Activated naive CD4-positive, alpha-beta T cell treated with anti-CD3 and anti-CD28 coated beads, Interleukin-2, amount 50 U/mL, for 72 hours (primary cell): ENCODE measurements around the gene ZNF724. TPM values are rescaled to one million over a fixed set of nuclear protein-coding genes. Genes with fewer than 3 reads are reported as not detected.
"Not testable (repeated sequence)": the region's sequence is repeated elsewhere in the genome, so short reads cannot be mapped to it uniquely, and the experiment has no call there.

Experiments used
- ATAC-seq, 2 donors: fragments of 150-1000 bp; cut with Tn5 transposase; 2 replicates each; pipeline ENCODE4 v1.10.0; 2021; ENCODE audit warnings: mild to moderate bottlenecking in 2 of 2, moderate library complexity in 2 of 2
- DNase-seq, 2 donors: peaks; one replicate each; pipeline ENCODE4 v3.0.0; 2021 to 2022; ENCODE audit warnings: low spot score in 2 of 2
- H3K27ac Mint-ChIP-seq, 2 donors: one replicate each; pipeline ENCODE4 v1.8.0; 2022; ENCODE audit warnings: mild to moderate bottlenecking in 2 of 2, mixed read lengths in 2 of 2
- H3K36me3 Mint-ChIP-seq, 2 donors: one replicate each; pipeline ENCODE4 v1.8.0; 2022; ENCODE audit warnings: mixed read lengths in 2 of 2
- H3K9me3 Mint-ChIP-seq, 2 donors: one replicate each; pipeline ENCODE4 v1.8.0; 2022; ENCODE audit warnings: mixed read lengths in 2 of 2
- total RNA-seq, 2 donors: library from RNA; stranded (reverse); gene quantifications; one replicate each; pipeline ENCODE4 v1.2.3, GENCODE V29; 2022

ZNF724 gene
- 10 to 100 TPM; 13.4 to 20.4 TPM for total RNA-seq

- H3K9me3 Mint-ChIP-seq, result no peaks in the 10 kb centered on the region
- peak within 1 kb of the TSS; percentile 89 to 96 for H3K27ac Mint-ChIP-seq
- ATAC-seq (peak; percentile 99), DNase-seq (peak; percentile 80 to 93)
- peaks cover 13 to 36% of the 10 kb centered on the region in 2 donors for H3K36me3 Mint-ChIP-seq
Observed at GRCh38 chr19:23249911-23250649, at the start of gene ZNF724. Gene ZNF724 (minus strand): TSS chr19:23250394. CDS start chr19:23250242, 152 bp downstream.

GRCh38 chr19:23294141-23294540, 43.9 kb upstream of the ZNF724 start:
- no peak overlapping the region for H3K27ac Mint-ChIP-seq
- no peak for DNase-seq
- peaks cover 0 to 12% of the 10 kb centered on the region in 2 donors for H3K36me3 Mint-ChIP-seq
- no peak for ATAC-seq
- peaks cover 11 to 16% of the 10 kb centered on the region in 2 donors for H3K9me3 Mint-ChIP-seq

DNA sequence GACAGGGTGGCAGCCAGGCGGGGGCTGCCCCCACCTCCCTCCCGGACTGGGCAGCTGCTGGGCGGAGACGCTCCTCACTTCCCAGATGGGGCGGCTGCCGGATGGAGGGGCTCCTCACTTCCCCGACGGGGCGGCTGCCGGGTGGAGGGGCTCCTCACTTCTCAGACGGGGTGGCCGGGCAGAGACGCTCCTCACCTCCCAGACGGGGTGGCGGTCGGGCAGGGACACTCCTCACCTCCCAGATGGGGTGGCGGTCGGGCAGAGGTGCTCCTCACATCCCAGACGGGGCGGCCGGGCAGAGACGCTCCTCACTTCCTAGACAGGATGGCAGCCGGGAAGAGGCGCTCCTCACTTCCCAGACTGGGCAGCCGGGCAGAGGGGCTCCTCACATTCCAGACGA, 39.8 kb upstream of the ZNF724 start:
- Mint-ChIP-seq H3K36me3 (peaks cover 14 to 20% of the 10 kb centered on the region in 2 donors), H3K9me3 (peaks cover 19 to 25% of the 10 kb centered on the region in 2 donors)
- DNase-seq, ATAC-seq, H3K27ac Mint-ChIP-seq: not testable (repeated sequence)

DNA sequence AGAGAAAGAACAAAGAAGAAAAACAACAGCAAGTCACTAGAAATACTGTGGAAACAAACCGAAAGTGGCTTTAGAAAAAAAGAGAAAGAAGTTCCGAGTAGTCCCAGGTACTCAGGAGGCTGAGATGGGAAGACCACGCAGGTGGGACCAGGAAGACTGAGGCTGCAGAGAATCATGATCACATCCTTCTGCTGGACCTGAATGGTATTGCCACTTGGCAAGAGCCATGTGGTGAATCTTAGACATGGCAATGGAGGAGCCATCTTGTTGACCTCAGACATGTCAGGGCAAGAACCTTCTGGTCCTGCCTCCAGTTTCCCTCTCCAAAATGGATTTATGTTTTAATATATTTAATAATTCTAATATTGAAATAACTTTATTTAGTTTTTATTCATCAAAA, 37.4 kb upstream of the ZNF724 start:
- Mint-ChIP-seq H3K36me3 (peaks cover 15 to 20% of the 10 kb centered on the region in 2 donors), H3K9me3 (peaks cover 19 to 25% of the 10 kb centered on the region in 2 donors), H3K27ac (no peak overlapping the region)
- ATAC-seq, result peak in 1 of 2 donors; percentile 20
- no peak for DNase-seq

- ATAC-seq (peak; percentile 41 to 54), DNase-seq (no peak)
- H3K36me3 Mint-ChIP-seq, result peaks cover 15 to 20% of the 10 kb centered on the region in 2 donors
- H3K9me3 Mint-ChIP-seq, result peaks cover 19 to 32% of the 10 kb centered on the region in 2 donors
- H3K27ac Mint-ChIP-seq, result no peak overlapping the region
Observed at GRCh38 chr19:23286477-23286876, 36.3 kb upstream of the ZNF724 start.

GRCh38 chr19:23285948-23286347, 35.8 kb upstream of the ZNF724 start:
- no peak for DNase-seq
- H3K9me3 Mint-ChIP-seq, result peaks cover 19 to 32% of the 10 kb centered on the region in 2 donors
- H3K36me3 Mint-ChIP-seq, result peaks cover 15 to 20% of the 10 kb centered on the region in 2 donors
- ATAC-seq, result no peak
- no peak overlapping the region for H3K27ac Mint-ChIP-seq

GRCh38 chr19:23285326-23285725, 35.1 kb upstream of the ZNF724 start:
- Mint-ChIP-seq H3K9me3 (peaks cover 19 to 32% of the 10 kb centered on the region in 2 donors), H3K36me3 (peaks cover 15 to 20% of the 10 kb centered on the region in 2 donors)
- DNase-seq, H3K27ac Mint-ChIP-seq, ATAC-seq: not testable (repeated sequence)

DNA sequence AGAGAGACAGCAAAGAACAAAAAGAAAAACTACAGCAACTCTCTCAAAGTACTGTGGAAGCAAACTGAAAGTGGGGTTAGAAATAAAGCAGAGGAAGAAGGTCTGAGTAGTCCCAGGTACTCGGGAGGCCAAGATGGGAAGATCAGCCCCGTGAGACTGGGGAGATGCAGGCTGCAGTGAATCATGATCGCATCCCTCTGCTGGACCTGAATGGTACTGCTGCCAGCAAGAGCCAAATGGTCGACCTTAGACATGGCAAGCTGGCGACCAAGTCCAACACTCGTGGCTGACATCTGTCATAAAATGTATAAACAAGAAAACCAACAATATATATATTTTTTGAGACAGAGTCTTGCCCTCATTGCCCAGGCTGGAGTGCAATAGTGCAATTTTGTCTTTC, 33.7 kb upstream of the ZNF724 start:
- Mint-ChIP-seq H3K36me3 (peaks cover 15 to 20% of the 10 kb centered on the region in 2 donors), H3K9me3 (peaks cover 19 to 32% of the 10 kb centered on the region in 2 donors), H3K27ac (no peak overlapping the region)
- ATAC-seq (peak; percentile 83 to 89), DNase-seq (peak in 1 of 2 donors; percentile 51)

DNA sequence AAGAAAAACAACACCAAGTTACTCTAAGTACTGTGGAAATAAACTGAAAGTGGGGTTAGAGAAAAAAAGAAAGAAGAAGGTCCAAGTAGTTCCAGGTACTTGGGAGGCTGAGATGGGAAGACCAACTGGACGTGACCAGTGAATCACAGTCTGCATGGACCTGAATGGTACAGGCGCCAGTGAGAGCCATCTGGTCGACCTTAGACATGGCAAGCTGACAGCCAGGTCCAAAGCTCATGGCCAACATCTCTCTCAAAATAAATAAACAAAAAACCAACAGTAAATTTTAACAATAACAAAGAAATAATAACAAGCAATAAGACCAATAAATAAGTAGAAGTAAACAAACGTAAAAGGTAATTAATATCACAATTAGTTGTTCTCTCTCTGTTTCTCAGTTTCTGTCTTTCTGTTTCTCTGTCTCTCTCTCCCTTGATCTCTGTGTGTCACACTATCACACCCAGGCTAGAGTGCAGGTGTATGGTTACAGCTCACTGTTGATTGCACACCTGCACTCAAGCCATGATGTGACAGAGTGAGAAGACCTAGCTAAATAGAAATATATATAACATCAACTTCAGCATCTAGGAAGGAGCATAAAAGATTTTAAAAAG, 31.6 kb upstream of the ZNF724 start:
- no peak for ATAC-seq
- peaks cover 11 to 16% of the 10 kb centered on the region in 2 donors for H3K36me3 Mint-ChIP-seq

GRCh38 chr19:23278118-23278517, 27.9 kb upstream of the ZNF724 start:
- not testable (repeated sequence) for DNase-seq, H3K36me3 Mint-ChIP-seq, ATAC-seq, H3K9me3 Mint-ChIP-seq, H3K27ac Mint-ChIP-seq

More for the DNA sequence above, 31.6 kb upstream of the ZNF724 start:
- DNase-seq, result no peak
- Mint-ChIP-seq H3K9me3 (peaks cover 12 to 24% of the 10 kb centered on the region in 2 donors), H3K27ac (no peak overlapping the region)

GRCh38 chr19:23273590-23274412, 23.6 kb upstream of the ZNF724 start:
- Mint-ChIP-seq H3K36me3 (peaks cover 12 to 35% of the 10 kb centered on the region in 2 donors), H3K9me3 (peaks cover 0 to 7% of the 10 kb centered on the region in 2 donors), H3K27ac (peak overlapping the region; percentile 92 to 95)
- ATAC-seq, result peak; percentile 100
- peak; percentile 87 to 89 for DNase-seq

DNA sequence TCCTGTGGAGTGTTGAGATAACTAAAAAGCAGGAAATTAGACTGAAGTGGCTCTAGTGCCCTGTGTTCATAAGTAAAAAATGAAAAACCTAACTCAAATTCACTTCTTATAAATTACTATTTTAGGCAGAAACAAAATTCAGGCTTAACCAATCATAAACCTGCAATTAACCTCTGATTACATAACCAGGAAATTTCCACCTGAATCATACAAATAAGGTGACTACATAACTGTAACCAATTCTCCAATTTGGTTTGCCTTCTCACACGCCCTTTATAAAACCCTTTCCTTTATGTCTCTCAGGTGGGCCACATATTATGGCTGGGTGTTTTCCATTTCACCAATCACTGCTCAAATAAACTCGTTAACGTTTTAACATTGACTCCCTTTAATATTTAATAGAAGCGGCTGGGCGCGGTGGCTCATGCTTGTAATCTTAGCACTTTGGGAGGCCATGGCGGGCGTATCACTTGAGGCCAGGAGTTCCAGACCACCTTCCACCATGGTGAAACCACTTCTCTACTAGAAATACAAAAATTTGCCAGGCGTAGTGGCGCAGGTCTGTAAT, 22.9 kb upstream of the ZNF724 start:
- ATAC-seq (no peak), DNase-seq (peak in 1 of 2 donors; percentile 7)

DNA sequence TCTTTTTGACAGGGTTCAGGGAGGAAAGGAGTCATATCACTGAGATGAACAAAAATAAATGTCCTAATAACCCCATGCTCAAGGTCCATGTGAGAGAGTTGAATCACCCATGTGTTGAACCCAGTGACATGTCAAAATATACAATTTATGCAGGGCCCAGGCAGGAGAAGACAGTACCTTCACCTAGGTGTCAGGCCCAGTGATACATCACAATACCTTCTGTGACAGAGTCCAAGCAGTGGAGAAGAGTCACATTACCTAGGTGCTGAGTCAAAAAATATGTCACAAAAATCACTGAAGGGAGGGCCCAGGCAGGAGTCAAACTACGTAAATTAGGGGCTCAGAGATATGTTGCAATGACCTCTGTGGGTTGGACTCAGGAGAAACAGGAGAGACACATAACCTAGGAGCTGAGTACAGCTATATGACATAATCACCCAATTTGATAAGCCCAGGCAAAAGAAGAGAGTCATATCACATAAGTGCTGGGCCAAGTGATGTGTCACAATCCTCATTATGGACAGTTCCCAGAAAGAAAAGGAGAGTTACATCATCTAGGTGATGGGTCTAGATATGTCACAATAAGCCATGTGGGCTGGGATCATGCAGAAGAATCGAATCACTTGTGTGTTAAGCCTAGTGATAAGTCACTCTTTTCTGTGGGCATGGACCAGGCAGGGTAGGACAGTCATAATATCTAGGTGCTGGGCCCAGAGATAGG, 13.8 kb upstream of the ZNF724 start:
- ATAC-seq, result peak; percentile 80 to 82
- Mint-ChIP-seq H3K36me3 (peaks cover 35 to 62% of the 10 kb centered on the region in 2 donors), H3K9me3 (peaks cover 0 to 12% of the 10 kb centered on the region in 2 donors), H3K27ac (peak overlapping the region; percentile 50 to 74)
- DNase-seq, result no peak

More for the DNA sequence above, 22.9 kb upstream of the ZNF724 start:
- peak overlapping the region; percentile 87 to 92 for H3K27ac Mint-ChIP-seq
- peaks cover 0 to 7% of the 10 kb centered on the region in 2 donors for H3K9me3 Mint-ChIP-seq
- H3K36me3 Mint-ChIP-seq, result peaks cover 12 to 37% of the 10 kb centered on the region in 2 donors

DNA sequence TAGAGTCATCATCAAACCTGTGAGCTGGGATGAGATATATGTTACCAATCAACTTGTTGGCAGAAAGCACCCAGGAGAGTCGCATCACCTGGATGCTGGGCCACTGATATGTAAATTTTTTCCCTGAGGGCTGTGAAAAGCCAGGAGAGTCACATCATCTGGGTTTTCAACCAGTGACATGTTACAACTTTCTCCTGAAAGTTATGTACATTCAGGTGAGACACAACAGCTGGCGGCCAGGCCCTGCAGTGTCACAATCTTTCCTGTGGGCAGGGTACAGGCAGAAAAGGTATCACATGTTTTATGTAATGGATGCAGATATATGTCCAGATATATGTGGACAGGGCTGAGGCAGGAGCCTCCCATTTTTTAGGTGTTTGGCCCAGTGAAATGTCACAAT, 13.2 kb upstream of the ZNF724 start:
- Mint-ChIP-seq H3K27ac (peak overlapping the region in 1 of 2 donors; percentile 50), H3K36me3 (peaks cover 41 to 57% of the 10 kb centered on the region in 2 donors), H3K9me3 (peaks cover 0 to 12% of the 10 kb centered on the region in 2 donors)
- DNase-seq (no peak), ATAC-seq (no peak)

DNA sequence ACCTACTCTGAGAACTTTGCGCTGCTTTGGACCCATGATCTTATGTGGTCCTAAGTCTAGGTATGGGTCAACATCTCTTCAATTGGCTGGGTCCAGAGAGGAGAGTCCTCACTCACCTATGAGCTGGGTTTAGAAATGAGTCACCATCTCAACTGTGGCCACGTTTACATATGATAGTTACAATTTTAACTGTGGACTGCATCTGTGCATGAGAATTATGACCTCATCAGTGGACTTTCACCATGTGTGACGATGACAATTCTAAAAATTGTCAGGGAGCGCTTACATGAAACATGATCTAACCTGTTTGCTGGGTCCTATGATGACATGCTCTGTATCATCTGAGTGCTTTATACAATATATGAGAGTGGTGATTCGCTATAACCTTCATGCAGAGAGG, 12.7 kb upstream of the ZNF724 start:
- peak in 1 of 2 donors; percentile 42 for ATAC-seq
- Mint-ChIP-seq H3K9me3 (peaks cover 0 to 12% of the 10 kb centered on the region in 2 donors), H3K27ac (peak overlapping the region in 1 of 2 donors; percentile 50), H3K36me3 (peaks cover 42 to 56% of the 10 kb centered on the region in 2 donors)
- DNase-seq, result no peak
